ENCODE measurements around the gene SLCO4A1. TPM values are rescaled to one million over a fixed set of nuclear protein-coding genes. Genes with fewer than 3 reads are reported as not detected.

Gene SLCO4A1, protein sequence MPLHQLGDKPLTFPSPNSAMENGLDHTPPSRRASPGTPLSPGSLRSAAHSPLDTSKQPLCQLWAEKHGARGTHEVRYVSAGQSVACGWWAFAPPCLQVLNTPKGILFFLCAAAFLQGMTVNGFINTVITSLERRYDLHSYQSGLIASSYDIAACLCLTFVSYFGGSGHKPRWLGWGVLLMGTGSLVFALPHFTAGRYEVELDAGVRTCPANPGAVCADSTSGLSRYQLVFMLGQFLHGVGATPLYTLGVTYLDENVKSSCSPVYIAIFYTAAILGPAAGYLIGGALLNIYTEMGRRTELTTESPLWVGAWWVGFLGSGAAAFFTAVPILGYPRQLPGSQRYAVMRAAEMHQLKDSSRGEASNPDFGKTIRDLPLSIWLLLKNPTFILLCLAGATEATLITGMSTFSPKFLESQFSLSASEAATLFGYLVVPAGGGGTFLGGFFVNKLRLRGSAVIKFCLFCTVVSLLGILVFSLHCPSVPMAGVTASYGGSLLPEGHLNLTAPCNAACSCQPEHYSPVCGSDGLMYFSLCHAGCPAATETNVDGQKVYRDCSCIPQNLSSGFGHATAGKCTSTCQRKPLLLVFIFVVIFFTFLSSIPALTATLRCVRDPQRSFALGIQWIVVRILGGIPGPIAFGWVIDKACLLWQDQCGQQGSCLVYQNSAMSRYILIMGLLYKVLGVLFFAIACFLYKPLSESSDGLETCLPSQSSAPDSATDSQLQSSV
- total RNA-seq: 1.7 TPM

DNA sequence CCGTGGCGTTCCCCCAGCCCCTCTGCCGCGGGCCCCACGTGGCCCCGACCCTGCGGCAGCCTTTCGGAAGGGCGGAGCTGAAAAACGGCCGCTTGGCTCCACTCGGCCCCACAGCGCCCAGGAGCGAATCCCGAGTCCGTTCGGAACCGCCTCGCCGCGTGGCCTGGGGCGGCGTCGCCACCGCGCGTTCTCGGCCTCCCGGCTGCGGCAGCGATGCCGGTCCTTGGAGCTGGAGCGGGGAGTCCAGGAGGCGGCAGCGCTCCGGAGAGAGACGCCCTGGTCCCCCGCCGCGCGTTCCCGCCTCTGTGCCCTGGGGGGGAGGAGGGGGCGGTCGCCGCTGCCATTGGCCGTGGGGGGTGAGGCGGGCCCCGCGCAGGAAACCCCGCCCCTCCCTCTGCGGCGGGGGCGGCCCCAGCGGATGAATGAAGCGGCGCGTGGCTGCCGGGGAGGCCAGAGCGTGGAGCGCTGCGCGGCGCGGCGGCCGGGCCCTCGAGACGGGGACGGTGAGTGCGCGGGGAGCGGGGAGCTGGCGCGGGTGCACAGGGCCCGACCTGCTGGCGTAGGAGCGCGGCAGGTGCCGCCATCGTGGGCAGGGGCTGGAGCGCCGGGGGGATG lies at the start of gene SLCO4A1:
Gene SLCO4A1, plus strand, starts transcription at position 453 of the 615 bp plus-strand sequence. CDS start 13,952 bp downstream, outside the sequence.
- DNase-seq (ENCODE audit: low spot score) (peak; percentile 66), ATAC-seq (peak; percentile 85)

DNA sequence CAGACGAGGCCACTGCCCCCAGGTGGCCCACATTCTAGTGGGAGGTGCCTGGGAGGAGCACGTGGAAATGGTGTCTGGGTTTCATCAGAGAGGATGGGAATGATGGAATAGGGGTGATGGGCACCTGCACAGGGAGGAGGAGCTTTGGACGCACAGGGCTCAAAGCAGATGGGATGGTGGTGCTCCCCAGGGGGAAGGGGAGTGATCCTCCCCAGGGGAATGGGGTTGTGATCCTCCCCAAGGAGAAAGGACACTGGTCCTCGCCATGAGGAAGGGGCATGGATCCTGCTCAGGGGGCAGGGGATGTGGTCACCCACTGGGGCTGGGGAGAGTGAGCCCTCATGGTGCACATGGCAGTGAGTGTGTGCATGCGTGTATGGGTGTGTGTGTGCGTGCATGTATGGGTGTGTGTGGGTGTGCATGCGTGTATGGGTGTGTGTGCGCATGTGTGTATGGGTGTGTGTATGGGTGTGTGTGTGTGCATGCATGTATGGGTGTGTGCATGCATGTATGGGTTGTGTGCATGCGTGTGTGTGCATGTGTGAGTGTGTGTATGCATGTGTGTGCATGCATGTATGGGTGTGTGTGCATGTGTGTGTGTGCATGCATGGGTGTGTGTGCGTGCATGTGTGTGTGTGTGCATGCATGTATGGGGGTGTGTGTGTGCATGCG lies 49.7 kb upstream of the SLCO4A1 start:
- no peak for DNase-seq (ENCODE audit: low spot score)
- ATAC-seq: no peak

DNA sequence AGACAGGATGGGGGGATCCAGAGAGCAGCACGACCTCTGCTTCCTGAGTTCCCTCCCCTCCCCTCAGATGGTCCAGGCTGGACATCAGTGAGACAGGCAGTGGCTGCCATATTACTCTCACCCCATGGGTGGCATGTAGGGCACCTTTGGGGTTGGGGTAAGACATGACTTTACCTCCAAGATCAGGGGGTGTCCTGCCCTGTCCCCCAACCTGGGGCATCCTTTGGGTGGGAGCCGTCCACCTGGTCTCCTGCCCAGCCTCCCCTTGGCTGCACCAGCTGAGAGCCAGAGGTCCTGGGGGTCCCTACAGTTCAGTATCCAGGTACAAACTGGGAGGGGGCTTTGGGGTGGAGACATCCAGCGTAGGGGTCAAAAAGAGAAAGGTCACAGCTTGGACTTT lies 48.7 kb upstream of the SLCO4A1 start:
- ATAC-seq (no peak), DNase-seq (ENCODE audit: low spot score) (no peak)

DNA sequence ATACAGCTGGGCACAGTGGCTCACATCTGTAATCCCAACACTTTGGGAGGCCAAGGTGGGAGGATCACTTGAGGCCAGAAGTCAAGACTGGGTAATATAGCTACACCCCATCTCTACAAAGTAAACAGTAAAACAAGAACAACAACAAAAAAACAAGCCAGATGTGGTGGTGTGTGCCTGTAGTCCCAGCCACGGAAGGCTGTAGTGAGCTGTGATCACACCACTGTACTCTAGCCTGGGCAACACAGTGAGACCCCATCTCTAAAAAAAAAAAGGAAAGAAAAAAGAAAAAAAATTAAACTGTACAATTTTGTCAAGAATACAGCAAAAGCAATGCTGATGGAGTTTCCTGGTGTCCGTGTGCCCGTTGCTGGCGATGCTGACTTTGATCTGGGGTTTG lies 47.2 kb upstream of the SLCO4A1 start:
- ATAC-seq: no peak
- no peak for DNase-seq (ENCODE audit: low spot score)

DNA sequence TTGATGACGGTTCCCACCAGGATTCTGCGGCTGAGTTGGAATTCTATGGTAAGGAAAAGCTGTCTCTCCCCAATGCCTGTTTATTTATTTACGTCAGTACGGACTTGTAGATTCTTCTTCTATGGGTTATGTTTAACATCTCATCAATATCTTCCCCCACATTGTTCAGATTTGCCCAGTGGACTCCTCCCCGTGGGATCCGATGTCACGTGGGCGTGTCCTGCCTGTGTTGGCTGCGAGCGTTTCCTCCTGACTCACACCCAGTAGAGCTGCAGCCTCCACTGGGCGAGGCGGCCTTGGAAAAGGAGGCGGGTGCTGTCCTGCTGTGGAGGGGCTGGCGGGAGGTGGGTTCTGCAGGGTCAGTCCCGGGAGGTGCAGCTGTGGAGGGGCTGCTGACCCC lies 46.8 kb upstream of the SLCO4A1 start:
- peak; percentile 39 for ATAC-seq
- no peak for DNase-seq (ENCODE audit: low spot score)

DNA sequence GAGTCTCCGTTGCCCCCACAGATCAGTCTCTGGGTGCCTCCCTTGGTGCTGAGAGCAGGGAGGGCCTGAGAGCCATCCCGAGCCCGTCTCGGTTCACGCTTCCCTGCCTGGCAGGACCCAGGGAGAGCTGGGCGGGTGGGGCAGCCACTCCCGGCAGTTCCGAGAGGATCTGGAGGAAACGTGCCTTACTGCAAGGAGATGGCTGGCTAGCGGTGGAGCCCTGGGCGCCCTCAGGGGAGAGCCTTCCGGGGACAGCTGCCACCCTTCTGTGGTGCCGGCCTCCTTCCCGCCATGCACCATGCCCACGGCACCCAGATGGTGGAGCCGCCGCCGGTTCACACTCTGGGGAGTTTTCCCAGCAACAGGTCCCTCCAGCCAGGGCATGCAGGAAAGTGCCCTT lies 45.8 kb upstream of the SLCO4A1 start:
- DNase-seq (ENCODE audit: low spot score) (no peak), ATAC-seq (no peak)

DNA sequence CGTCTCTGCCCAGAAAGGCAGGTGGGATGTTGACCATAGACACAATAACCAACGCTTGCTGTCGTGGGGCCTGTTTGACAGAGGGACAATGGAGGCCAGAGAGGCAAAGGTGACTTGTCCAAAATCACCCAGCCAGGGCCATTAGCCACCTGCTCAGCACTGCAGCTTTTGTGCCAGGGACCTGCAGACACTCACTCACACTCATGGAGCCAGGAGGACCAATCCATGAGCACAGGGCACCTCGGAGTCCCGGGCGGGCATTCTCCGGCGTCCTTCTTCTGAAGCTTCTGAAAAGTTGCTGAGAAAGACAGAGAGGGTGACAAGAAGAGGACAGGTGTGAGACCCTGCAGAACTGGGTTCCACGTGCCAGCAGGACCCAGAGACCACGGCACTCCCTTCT lies 45.4 kb upstream of the SLCO4A1 start:
- DNase-seq (ENCODE audit: low spot score) (no peak), ATAC-seq (no peak)

DNA sequence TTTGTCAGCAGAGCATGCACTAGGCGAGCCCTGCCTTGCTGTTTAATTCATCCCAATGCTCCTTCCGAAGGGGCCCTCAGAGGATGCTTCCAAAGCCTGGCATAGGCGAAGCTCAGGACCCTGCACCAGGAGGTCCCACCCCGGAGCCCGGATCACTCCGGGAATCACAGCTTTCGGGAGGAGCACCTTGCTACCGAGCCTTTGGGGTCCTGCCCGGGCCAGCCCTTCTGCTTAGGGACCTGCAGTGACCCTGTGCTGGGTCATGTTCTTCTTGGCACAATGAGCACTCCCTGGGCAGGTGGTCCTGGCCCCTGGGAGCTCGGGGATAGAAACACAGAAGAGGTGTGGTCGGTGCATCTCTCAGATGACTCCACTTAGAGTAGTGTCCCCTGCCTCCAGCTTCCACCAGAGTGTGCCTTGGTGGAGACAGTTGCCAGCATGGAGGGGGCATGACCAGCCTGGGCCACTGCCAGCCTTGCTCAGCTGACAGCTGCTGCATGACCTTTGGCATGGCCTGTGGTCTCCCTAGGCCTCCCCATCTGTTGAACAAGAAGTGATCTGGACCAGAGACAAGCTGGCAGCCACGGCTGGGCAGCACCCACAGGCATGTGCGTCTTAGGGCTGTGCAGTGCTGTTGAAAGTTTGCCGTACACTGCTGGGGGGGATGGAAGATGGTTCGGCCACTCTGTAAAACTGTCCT lies 44.7 kb upstream of the SLCO4A1 start:
- no peak for ATAC-seq
- DNase-seq (ENCODE audit: low spot score): no peak

DNA sequence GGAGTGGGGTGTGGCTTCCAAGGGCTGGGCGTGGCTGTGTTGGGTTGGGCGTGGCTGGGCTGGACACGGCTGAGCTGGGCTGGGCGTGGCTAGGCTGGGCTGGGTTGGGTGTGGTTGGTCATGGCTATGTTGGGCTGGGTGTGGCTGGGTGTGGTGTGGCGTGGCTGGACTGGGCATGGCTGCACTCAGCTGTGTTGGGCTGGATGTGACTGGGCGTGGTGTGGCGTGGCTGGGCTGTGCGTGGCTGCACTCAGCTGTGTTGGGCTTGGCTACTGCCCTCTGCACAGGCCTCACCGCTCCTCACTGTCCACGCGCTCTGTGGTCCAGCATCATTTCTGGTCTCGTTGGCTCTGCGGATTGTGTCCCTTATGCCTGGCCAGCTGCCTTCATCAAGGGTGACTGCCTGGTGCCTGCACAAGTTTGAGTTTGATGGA lies 43.5 kb upstream of the SLCO4A1 start:
- DNase-seq (ENCODE audit: low spot score): no peak
- ATAC-seq: no peak

DNA sequence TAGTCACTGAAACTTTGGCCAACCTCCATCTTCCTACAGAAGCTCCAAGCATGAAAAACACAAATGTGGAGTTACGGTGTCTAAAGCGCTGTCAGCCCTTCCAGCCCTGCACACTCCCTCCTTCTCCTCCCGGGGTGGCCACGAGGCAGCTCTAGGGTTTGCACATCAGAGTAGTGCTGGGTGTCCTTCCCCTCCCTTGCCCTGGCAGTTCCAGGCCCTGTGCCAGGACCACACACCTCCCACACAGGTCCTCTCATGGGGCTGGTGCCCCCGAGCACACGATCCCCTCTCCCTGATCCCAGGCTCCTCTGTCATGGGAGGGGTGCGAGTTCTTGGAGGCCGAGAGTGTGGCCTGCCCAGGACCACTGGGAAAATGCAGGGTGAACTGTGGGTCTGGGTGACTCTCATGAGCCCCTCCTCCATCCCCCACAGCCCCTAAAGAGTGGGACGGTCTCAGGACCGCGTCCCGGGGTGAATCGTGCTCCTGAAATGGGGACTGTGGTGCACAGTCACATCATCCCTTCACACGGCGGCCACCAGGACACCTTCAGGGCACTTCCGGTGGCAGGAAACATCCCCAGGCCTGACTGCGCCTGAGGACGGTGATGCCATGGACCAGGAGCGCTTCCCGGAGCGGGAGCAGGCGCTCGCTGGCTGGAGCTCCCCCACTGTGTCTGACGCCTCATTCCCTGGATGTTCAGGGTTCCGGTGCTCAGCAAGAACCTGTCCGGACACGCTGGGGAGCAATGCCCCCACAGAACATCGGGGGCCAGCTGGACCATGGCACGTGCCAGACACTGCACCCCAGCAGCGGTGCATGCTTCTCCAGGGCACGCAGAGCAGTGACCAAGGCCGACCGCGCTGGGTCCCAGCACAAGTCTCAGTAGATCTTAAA lies 42.8 kb upstream of the SLCO4A1 start:
- no peak for DNase-seq (ENCODE audit: low spot score)

DNA sequence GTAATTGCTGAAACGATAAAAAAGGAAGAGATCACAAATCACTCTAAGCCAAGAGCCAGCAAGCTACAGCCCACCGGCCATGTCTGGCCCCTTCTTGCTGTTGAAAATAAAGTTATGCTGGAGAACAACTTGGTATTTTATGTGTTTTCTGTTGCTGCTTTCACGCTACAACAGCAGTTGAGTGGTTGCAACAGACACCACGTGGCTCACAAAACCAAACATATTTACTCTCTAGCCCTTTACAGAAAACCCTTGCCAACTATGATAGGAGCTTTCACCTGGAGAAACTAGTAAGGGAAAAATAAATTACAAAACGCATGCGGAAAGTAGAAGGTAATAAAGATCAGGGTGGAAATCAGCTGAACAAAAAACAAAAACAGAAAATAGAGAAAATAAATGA lies 41.1 kb upstream of the SLCO4A1 start:
- DNase-seq (ENCODE audit: low spot score): no peak

More for the DNA sequence above, 42.8 kb upstream of the SLCO4A1 start:
- ATAC-seq: no peak

DNA sequence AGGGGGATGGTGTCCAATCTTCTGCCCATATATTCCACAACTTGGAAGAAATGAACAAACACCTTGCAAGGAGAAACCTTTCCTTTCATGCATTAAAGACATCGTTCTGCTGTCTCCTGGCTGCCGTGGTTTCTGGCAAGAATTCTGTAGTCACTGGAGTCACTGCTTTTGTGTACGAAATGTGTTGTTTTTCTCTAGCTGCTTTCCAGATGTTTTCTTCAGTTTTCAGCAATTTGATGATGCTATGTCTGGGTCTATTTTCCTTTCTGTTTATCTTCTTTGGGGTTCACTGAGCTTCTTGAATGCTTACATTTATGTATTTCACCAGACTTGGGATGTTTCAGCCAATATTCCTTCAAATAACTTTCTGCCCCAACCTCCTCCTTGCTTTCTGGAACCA lies 40.6 kb upstream of the SLCO4A1 start:
- no peak for DNase-seq (ENCODE audit: low spot score)
- no peak for ATAC-seq

More for the DNA sequence above, 41.1 kb upstream of the SLCO4A1 start:
- peak; percentile 47 for ATAC-seq

DNA sequence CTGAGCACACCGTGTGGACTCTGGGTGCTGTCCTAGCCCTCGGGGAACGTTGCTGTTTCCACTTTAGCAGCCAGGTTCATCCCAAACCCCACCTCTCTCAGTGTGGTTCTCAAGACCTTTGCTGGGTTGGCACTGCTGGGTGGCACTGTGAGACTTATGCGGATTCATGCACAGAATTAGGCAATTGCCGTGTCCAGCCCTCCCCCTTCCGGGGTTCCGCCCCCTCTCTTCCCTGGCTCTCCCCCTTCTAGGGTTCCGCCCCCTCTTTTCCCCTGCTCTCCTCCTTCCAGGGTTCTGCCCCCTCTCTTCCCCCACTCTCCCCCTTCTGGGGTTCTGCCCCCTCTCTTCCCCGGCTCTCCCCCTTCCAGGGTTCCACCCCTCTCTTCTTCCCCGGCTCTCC lies 39.8 kb upstream of the SLCO4A1 start:
- no peak for DNase-seq (ENCODE audit: low spot score)

DNA sequence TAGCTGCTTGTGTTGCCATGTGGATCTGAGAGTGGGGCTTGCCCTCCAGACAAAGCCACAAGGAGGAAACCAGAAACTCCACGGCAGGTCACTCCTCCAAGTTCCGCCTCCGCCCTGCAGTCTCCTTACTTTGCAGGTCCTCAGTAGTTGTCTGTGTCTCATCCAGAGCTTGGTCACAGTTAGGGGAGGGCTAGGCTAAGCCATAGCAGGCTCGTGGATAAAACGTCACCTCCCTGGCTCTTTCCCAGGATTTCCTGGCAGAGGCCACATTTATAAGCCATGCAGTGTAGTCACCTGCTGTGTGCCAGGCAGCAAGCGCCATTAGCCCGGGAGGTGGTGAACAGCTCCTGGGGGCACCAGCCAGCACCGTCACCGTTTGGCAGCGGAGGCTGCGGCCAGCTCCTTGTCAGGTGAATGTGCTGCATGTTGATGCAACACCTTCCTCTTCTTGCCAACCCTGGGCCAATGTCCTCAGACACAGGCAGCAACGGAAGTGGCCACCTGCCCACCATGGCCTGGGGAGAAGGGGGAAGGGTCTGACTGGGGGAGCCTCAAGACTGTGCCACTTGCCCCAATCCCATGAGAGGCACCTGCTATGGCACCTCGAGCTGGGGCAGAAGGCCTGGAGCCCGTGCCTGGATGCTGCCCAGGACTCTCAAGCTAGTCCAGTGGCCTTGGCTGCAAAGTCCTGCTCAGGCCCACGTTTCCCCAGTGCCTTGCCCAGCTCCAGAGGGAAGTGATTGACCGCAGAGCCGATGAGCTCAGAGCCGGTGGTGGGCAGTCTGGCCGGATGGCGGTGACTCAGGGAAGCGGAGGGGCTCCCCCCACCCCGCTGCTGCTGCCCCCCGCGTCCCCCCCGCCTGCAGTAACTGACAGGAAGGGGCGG lies 39.0 kb upstream of the SLCO4A1 start:
- ATAC-seq (peak; percentile 67), DNase-seq (ENCODE audit: low spot score) (peak; percentile 76)

More for the DNA sequence above, 39.8 kb upstream of the SLCO4A1 start:
- peak; percentile 23 for ATAC-seq

DNA sequence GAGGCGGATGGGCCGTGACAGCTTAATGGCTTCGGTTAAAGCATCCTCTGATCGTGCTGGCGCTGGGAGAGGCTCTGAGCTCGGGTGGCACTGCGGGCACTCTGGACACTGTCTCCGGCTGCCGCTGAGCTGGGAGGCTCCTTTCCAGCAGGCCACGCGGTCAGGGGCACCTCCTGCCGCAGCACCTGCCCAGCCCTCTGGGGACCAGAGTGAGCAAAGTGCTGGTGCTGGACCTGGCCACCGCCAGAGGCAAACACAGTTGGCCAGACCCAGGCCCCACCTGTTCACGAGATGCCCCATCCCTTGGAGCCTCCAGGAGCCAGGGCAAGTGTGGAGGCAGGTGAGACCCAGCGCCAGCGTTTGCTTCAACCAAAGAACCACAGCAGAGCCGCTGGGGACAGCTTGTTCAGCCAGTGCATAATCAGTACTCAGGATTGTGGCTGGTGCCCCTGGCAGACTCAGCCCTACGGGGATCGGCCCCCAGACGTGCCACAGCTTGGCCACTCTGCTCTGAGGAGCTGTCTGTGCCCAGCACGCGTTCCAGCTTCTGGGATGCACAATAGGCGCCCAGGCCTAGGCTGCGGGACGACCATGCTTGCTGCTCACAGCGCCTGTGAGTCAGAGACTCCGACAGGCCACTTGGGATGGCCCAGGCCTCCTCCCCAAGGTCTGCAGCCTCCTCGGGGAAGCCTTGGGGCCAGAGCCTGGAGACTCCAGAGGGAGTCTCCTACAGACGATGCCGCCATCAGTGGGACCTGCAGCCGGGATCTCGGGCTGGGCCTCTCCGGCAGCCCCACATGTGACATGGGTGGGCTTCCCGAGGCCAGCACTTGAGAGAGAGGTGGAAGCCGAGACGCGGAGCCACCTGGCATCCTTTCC lies 38.2 kb upstream of the SLCO4A1 start:
- ATAC-seq: no peak
- no peak for DNase-seq (ENCODE audit: low spot score)

DNA sequence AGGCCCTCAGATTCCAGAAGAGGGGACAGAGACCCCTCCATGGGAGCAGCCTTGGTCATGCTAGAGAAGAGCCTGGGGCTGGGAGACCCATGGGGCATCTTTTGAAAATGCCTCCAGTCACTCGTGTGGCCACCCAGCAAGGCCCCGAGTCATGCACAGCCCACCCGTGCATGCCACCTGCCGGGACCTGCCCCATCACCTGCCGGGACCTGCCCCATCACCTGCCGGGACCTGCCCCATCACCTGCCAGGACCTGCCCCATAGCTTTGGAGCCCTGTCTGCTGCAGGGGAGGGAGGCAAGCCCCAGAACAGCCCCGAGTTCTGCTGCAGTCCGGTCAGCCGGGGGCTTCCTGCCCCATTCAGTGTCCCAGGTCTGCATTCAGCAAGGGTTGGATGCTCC lies 37.5 kb upstream of the SLCO4A1 start:
- DNase-seq (ENCODE audit: low spot score): no peak
- no peak for ATAC-seq

DNA sequence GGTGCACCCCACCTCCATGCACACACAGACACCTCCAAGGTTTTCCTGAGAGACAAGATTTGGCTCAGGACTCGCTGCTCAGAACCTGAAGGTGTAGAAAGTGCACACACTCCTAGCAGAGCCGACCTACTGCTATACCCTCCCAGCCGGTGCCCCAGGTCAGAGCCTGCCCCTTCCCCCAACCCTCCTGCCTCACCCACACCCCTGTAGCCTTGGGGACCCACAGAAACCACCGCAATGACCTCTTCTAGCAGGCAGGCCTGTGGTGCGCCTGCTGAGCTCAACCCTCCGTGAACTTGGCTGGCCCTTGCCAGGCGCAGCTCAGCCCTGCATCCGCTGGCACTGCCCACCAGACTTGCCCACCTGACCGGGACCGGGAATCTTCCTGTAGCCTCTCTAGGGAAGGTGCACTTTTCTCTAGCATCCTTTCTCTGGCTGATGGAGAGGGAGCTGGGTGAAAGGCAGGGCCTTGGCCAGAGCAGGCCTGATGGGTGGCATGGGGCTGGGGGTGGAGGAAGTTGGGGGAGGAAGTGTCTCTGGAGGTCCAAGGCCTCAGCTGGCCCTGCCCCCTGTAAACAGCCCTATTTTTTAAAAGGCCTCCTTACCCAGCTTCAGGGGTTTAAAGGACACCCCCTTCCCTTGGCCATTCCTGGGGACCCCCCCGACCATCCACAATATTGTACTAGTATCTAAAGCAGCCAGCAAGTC lies 36.9 kb upstream of the SLCO4A1 start:
- ATAC-seq (no peak), DNase-seq (ENCODE audit: low spot score) (no peak)

Measured in left lobe of liver (tissue), 2 donors.